GM21367 (cell line): ENCODE results near the gene NINJ1.
"Not testable (repeated sequence)": the region's sequence is repeated elsewhere in the genome, so short reads cannot be mapped to it uniquely, and the experiment has no call there.

Experiments used
- ATAC-seq: cut with Tn5 transposase; IDR thresholded peaks from one replicate; pipeline ENCODE4 v1.9.1; 2021; ENCODE audit not compliant: unreplicated experiment

NINJ1 gene

GRCh38 chr9:93161786-93162562, 27.9 kb upstream of the NINJ1 start:
- ATAC-seq, result no peak

- ATAC-seq, result peak; percentile 80
These were observed 25.8 kb upstream of the NINJ1 start for GRCh38 chr9:93159601-93160471.

GRCh38 chr9:93156475-93157008, 22.5 kb upstream of the NINJ1 start:
- ATAC-seq, result no peak

- no peak for ATAC-seq
These were observed 21.8 kb upstream of the NINJ1 start for GRCh38 chr9:93155716-93156474.

- ATAC-seq, result no peak
These were observed 20.3 kb upstream of the NINJ1 start for GRCh38 chr9:93154293-93154903.

- ATAC-seq, result no peak
These were observed 17.2 kb upstream of the NINJ1 start for GRCh38 chr9:93151097-93151784.

GRCh38 chr9:93149361-93149760, 15.3 kb upstream of the NINJ1 start:
- ATAC-seq, result no peak

- ATAC-seq, result no peak
These were observed 14.7 kb upstream of the NINJ1 start for GRCh38 chr9:93148721-93149120.

- no peak for ATAC-seq
These were observed 13.6 kb upstream of the NINJ1 start for GRCh38 chr9:93147632-93148031.

- not testable (repeated sequence) for ATAC-seq
These were observed 12.6 kb upstream of the NINJ1 start for GRCh38 chr9:93146696-93147095.

GRCh38 chr9:93143830-93144530, 9.9 kb upstream of the NINJ1 start:
- ATAC-seq, result no peak

GRCh38 chr9:93141771-93142483, 7.9 kb upstream of the NINJ1 start:
- ATAC-seq, result no peak

- no peak for ATAC-seq
These were observed 5.5 kb upstream of the NINJ1 start for GRCh38 chr9:93139365-93140182.

- ATAC-seq, result no peak
These were observed 4.2 kb upstream of the NINJ1 start for GRCh38 chr9:93138171-93138764.

GRCh38 chr9:93137362-93137761, 3.3 kb upstream of the NINJ1 start:
- ATAC-seq, result no peak

- ATAC-seq, result no peak
These were observed 2.0 kb upstream of the NINJ1 start for GRCh38 chr9:93136011-93136440.

- no peak for ATAC-seq
These were observed 841 bp upstream of the NINJ1 start for GRCh38 chr9:93134740-93135444.
